ENCODE measurements around the gene INTS11.

DNA sequence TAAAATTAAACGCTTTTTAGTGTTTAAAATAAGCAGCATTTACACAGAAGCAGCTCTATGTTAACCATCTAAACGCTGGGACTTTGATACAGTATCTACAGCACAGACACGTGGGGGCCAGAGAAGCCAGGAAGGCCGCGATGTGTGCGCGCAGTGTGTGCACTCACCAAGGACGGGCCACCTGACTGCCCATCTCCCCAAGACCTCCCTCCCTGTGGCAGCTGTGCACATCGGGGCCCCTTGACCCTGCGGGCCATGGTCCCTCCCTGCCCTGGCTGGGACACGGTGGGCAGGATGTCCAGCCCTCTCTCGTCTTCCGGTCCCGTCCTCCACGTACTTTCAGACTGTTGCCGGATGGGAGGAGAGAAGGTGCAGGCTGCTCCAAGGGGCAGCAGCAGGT is 10.8 kb upstream of the INTS11 start:
- TF ChIP-seq NFE2L2 (IDR thresholded peaks at IDR 0.05; ENCODE audit: low read length) = no peak
- TF ChIP-seq, protein P1, sequence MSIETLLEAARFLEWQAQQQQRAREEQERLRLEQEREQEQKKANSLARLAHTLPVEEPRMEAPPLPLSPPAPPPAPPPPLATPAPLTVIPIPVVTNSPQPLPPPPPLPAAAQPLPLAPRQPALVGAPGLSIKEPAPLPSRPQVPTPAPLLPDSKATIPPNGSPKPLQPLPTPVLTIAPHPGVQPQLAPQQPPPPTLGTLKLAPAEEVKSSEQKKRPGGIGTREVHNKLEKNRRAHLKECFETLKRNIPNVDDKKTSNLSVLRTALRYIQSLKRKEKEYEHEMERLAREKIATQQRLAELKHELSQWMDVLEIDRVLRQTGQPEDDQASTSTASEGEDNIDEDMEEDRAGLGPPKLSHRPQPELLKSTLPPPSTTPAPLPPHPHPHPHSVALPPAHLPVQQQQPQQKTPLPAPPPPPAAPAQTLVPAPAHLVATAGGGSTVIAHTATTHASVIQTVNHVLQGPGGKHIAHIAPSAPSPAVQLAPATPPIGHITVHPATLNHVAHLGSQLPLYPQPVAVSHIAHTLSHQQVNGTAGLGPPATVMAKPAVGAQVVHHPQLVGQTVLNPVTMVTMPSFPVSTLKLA (IDR thresholded peaks at IDR 0.05) = no peak
